Bone marrow (tissue), 2 donors: Measurements from ENCODE around the gene ENTR1.

Experiments
- DNase-seq, 2 donors: peaks; one replicate each; lab custom pipeline; 2025; lab: John Stamatoyannopoulos, UW

The ENTR1 gene

GRCh38 chr9:136410500-136411287, at the start of gene ENTR1, which contains the start of gene PMPCA:
Gene ENTR1 (minus strand): TSS chr9:136410614. CDS start chr9:136410397, 217 bp downstream.
Gene PMPCA (plus strand): TSS chr9:136410658. CDS start chr9:136410669, 11 bp downstream.
- peak; percentile 89 for DNase-seq

- no peak for DNase-seq
These were observed 49.0 kb upstream of the ENTR1 start for GRCh38 chr9:136459425-136459824.

- no peak for DNase-seq
These were observed 46.9 kb upstream of the ENTR1 start for GRCh38 chr9:136457326-136457725.

GRCh38 chr9:136456258-136456657, 45.8 kb upstream of the ENTR1 start:
- no peak for DNase-seq

- no peak for DNase-seq
These were observed 44.9 kb upstream of the ENTR1 start for GRCh38 chr9:136455043-136456002.

GRCh38 chr9:136454026-136454796, 43.8 kb upstream of the ENTR1 start:
- no peak for DNase-seq

- no peak for DNase-seq
These were observed 42.9 kb upstream of the ENTR1 start for GRCh38 chr9:136453326-136453725.

GRCh38 chr9:136451221-136451877, 40.9 kb upstream of the ENTR1 start:
- no peak for DNase-seq

- no peak for DNase-seq
These were observed 38.2 kb upstream of the ENTR1 start for GRCh38 chr9:136448655-136449054.

GRCh38 chr9:136447173-136447778, 36.9 kb upstream of the ENTR1 start:
- DNase-seq = no peak

GRCh38 chr9:136445799-136446198, 35.4 kb upstream of the ENTR1 start:
- DNase-seq = no peak

- no peak for DNase-seq
These were observed 33.7 kb upstream of the ENTR1 start for GRCh38 chr9:136444102-136444501.

- DNase-seq = no peak
These were observed 33.3 kb upstream of the ENTR1 start for GRCh38 chr9:136443687-136444086.

- no peak for DNase-seq
These were observed 32.7 kb upstream of the ENTR1 start for GRCh38 chr9:136443087-136443486.

- no peak for DNase-seq
These were observed 31.9 kb upstream of the ENTR1 start for GRCh38 chr9:136442265-136442664.

- no peak for DNase-seq
These were observed 31.3 kb upstream of the ENTR1 start for GRCh38 chr9:136441681-136442245.

- no peak for DNase-seq
These were observed 30.8 kb upstream of the ENTR1 start for GRCh38 chr9:136441191-136441680.

GRCh38 chr9:136439481-136440408, 29.3 kb upstream of the ENTR1 start, which contains the start of gene INPP5E:
Gene INPP5E (minus strand): TSS chr9:136439845. CDS start chr9:136439419, 426 bp downstream.
- peak in 1 of 2 donors; percentile 57 for DNase-seq
